K562 (cell line): Measurements from ENCODE around the gene SDF4. TPM values are rescaled to one million over a fixed set of nuclear protein-coding genes. Genes with fewer than 3 reads are reported as not detected.

ENCODE experiments used
- GMEB1 ChIP-seq: fragments of 250-450 bp; sonication (Bioruptor Pico); IDR thresholded peaks from 2 replicates; pipeline ENCODE4 v1.4.0; 2020; ENCODE audit warnings: mild to moderate bottlenecking
- KDM4B ChIP-seq, 2 experiments: fragments of 450-650 bp in 1 of 2; sonication (generic) in 1 of 2; IDR thresholded peaks; 2 replicates each; pipeline ENCODE4 v1.6.1; 2016 to 2017; ENCODE audit warnings: borderline replicate concordance in 2 of 2, antibody characterized with exemption in 1 of 2, low read depth in 1 of 2, mild to moderate bottlenecking in 1 of 2
- L3MBTL2 ChIP-seq: fragments of 450-650 bp; IDR thresholded peaks from 2 replicates; pipeline ENCODE4 v1.6.1; 2016; ENCODE audit warnings: mild to moderate bottlenecking, moderate library complexity
- MGA ChIP-seq: fragments of 450-650 bp; IDR thresholded peaks from 2 replicates; pipeline ENCODE4 v1.6.1; 2016; ENCODE audit warnings: mild to moderate bottlenecking, moderate library complexity
- SAFB2 ChIP-seq: fragments of 200-400 bp; formaldehyde crosslinking; IDR thresholded peaks from 2 replicates; pipeline ENCODE4 v1.6.1; 2018; ENCODE audit warnings: borderline replicate concordance, low read length, low read depth, moderate library complexity; ENCODE audit not compliant: severe bottlenecking
- SMAD4 ChIP-seq: fragments of 250-450 bp; sonication (Bioruptor Pico); conservative IDR thresholded peaks from 2 replicates; pipeline ENCODE4 v1.8.0; 2021; ENCODE audit warnings: inconsistent platforms, mild to moderate bottlenecking, moderate library complexity
- TEAD1 ChIP-seq, 2 experiments: fragments of 450-650 bp in 1 of 2; sonication (generic) in 1 of 2; formaldehyde crosslinking; IDR thresholded peaks; 2 replicates each; pipeline versions ENCODE4 v1.4.0 to v1.8.0; 2020 to 2022; ENCODE audit warnings: mild to moderate bottlenecking in 2 of 2, missing genetic modification reagents in 1 of 2
- TFAM ChIP-seq: fragments of 250-450 bp; sonication (Bioruptor Pico); conservative IDR thresholded peaks from 2 replicates; pipeline ENCODE4 v1.5.0; 2021; ENCODE audit warnings: mild to moderate bottlenecking, moderate library complexity
- USF1 ChIP-seq: sonication (generic); formaldehyde crosslinking; IDR thresholded peaks from 2 replicates; pipeline ENCODE4 v1.9.0; 2022; ENCODE audit warnings: mild to moderate bottlenecking, missing genetic modification reagents
- ZNF740 ChIP-seq, 3 experiments: fragments of 200-800 bp in 1 of 3; sonication (Bioruptor generic) in 1 of 3; sonication (generic) in 1 of 3; formaldehyde crosslinking in 1 of 3; IDR thresholded peaks; 2 replicates each; pipeline versions ENCODE4 v1.6.1 to v1.8.0; 2016 to 2022; ENCODE audit warnings: mild to moderate bottlenecking in 2 of 3, missing compliant biosample characterization in 2 of 3, missing genetic modification characterization in 2 of 3, missing genetic modification reagents in 1 of 3
- ZNF780A ChIP-seq: fragments of 250-450 bp; sonication (Bioruptor Pico); IDR thresholded peaks from 2 replicates; pipeline ENCODE4 v1.5.0; 2021; ENCODE audit warnings: mild to moderate bottlenecking
- polyA plus RNA-seq, 8 experiments: library from polyadenylated mRNA; depleted of rRNA in 4 of 8; stranded (reverse) in 5 of 8; unstranded in 3 of 8; fragments of >200 nt; fragmentation: Nextera tagmentation in 2 of 8; fragmentation: Illumina TruSeq in 1 of 8; extraction: Ambion mirVana in 2 of 8; extraction: Trizol in 1 of 8; gene quantifications; 2 replicates each; pipeline versions ENCODE4 v1.2.1 to v1.2.3, GENCODE V29; 2011 to 2014; ENCODE audit warnings: inconsistent platforms in 1 of 8, missing spikeins in 1 of 8
- total RNA-seq, 7 experiments: library from RNA; depleted of rRNA in 6 of 7; stranded (reverse); fragments of >200 nt in 6 of 7; fragmentation: Illumina TruSeq in 2 of 7; extraction: Trizol in 2 of 7; gene quantifications; 2 replicates each; pipeline versions ENCODE4 v1.2.1 to v1.2.3, GENCODE V29; 2011 to 2021; ENCODE audit warnings: low replicate concordance in 1 of 7

SDF4 gene
- total and polyA plus RNA-seq, 9 of the 15 experiments (the other 6 are each of a cell fraction or from before 2014, with no cell fraction given): 0.35 to 160 (median 65.2) TPM

GRCh38 chr1:1232208-1232795 is 501 bp upstream of the SDF4 start, which contains the start of gene B3GALT6 (continued):
- TF ChIP-seq MGA (peak; percentile 60; the same call in 1 of the 2 replicates), USF1 (CRISPR knock-in tag) (peak; percentile 36; the same call in 1 of the 2 replicates), TEAD1 (CRISPR knock-in tag; IDR thresholded peaks at IDR 0.05) (peak in 1 of 2 experiments; percentile 67; a peak in 1 of 4 replicates), KDM4B (IDR thresholded peaks at IDR 0.05; ENCODE audit: borderline replicate concordance in 2 of 2, low read depth in 1 of 2) (no peak), ZNF740 (CRISPR knock-in tag; IDR thresholded peaks at IDR 0.05) (no peak), ZNF740 (tag; IDR thresholded peaks at IDR 0.05) (peak in 1 of 2 experiments; percentile 82; a peak in 1 of 4 replicates), SAFB2 (no peak), ZNF780A (CRISPR knock-in tag) (no peak), L3MBTL2 (peak; percentile 98), GMEB1 (CRISPR knock-in tag) (0 out of 2 replicates have a peak, but pooled peaks have one; percentile 18), SMAD4 (CRISPR knock-in tag) (peak; percentile 91), TFAM (no peak)
